Measurements from ENCODE around the gene LRR1. TPM values are rescaled to one million over a fixed set of nuclear protein-coding genes. Genes with fewer than 3 reads are reported as not detected.

Gene LRR1
- total and polyA plus RNA-seq, 9 of the 15 experiments (the other 6 are each of a cell fraction or from before 2014, with no cell fraction given) = 26.5 to 58.1 (median 31.8) TPM

- ATAC-seq (no peak), FAIRE-seq (no peak), DNase-seq (ENCODE audit: extremely low read depth in 1 of 4, low spot score in 3 of 4) (no peak)
- no TSS peak for BruUV-seq (replicated peaks)
- Histone ChIP-seq H3K36me3 (ENCODE audit: control insufficient read depth, insufficient read depth, low read length) (peaks cover 58% of the 10 kb centered on the region), H4K20me1 (replicated peaks; ENCODE audit: control insufficient read depth, insufficient read depth, low read length) (no peaks in the 10 kb centered on the region), H3K27ac (ENCODE audit: extremely low read depth, low read depth, low read length) (no peak overlapping the region), H3K9me1 (ENCODE audit: control insufficient read depth, insufficient read depth, low read length) (no peaks in the 10 kb centered on the region), H3K4me3 (no peak overlapping the region), H3K79me2 (ENCODE audit: control insufficient read depth, insufficient read depth, low read length) (no peaks in the 10 kb centered on the region; the same call in 2 of the 3 replicates), H3K4me1 (replicated peaks in 1 of 2; ENCODE audit: control insufficient read depth in 2 of 2, insufficient read depth in 2 of 2, low read length in 2 of 2) (no peaks in the 10 kb centered on the region; a peak in 1 of 5 replicates), H2AFZ (ENCODE audit: low read depth, low read length) (no peak overlapping the region), H3K9me3 (replicated peaks; ENCODE audit: control insufficient read depth, insufficient read depth, low read depth, low read length) (no peaks in the 10 kb centered on the region), H3K4me2 (ENCODE audit: insufficient read depth, low read length) (no peak overlapping the region), H3K27me3 (ENCODE audit: control insufficient read depth in 2 of 2, insufficient read depth in 2 of 2, low read length in 2 of 2) (no peaks in the 10 kb centered on the region), H3K9ac (ENCODE audit: insufficient read depth in 1 of 2, low read depth in 2 of 2, low read length in 2 of 2) (no peak overlapping the region)
- ChIA-PET CTCF (ENCODE audit: low intra/inter-chr PET ratio) (no interaction called here), POLR2A (no interaction called here)
- TF ChIP-seq ZNF121 (CRISPR knock-in tag; conservative IDR thresholded peaks at IDR 0.05) (peak; percentile 59; the same call in 1 of the 2 replicates), ZNF280B (CRISPR knock-in tag; IDR thresholded peaks at IDR 0.05) (no peak), SMAD1 (IDR thresholded peaks at IDR 0.05; ENCODE audit: low read depth, low read length, partially characterized antibody) (no peak), EWSR1 (IDR thresholded peaks at IDR 0.05; ENCODE audit: borderline replicate concordance, low read depth, partially characterized antibody) (no peak), ZNF707 (CRISPR knock-in tag; conservative IDR thresholded peaks at IDR 0.05) (no peak), ZNF41 (CRISPR knock-in tag; conservative IDR thresholded peaks at IDR 0.05) (no peak)
- in situ Hi-C loops (cut with MboI) = no loop called here
- 89% methylated on average over 4 of the region's 6 CpGs for WGBS (ENCODE audit: insufficient coverage, low coverage, missing lambda C conversion rate)
- intact Hi-C loops (cut with micrococcal nuclease) = no loop called here
These were observed 54.8 kb downstream of the LRR1 start for GRCh38 chr14:49653508-49653907.

Measured in K562 (cell line).